Measurements from ENCODE around the gene ANKRD37.

ANKRD37 gene

GRCh38 chr4:185390941-185391340 is 5.7 kb upstream of the ANKRD37 start:
- H3K27ac ChIP-seq (ENCODE audit: low read length), result no peak overlapping the region
- no peaks in the 10 kb centered on the region for H3K9me3 ChIP-seq (replicated peaks; ENCODE audit: insufficient read depth, low read length)
- no peaks in the 10 kb centered on the region for H3K9me2 ChIP-seq (replicated peaks; ENCODE audit: insufficient read depth, low read length)
- H4K20me1 ChIP-seq (ENCODE audit: insufficient read depth, low read length), result no peaks in the 10 kb centered on the region
- no peaks in the 10 kb centered on the region for H3K36me3 ChIP-seq (replicated peaks; ENCODE audit: insufficient read depth, low read length)
- no peak overlapping the region for H3K9ac ChIP-seq (ENCODE audit: low read length)
- H3K27me3 ChIP-seq (replicated peaks; ENCODE audit: insufficient read depth, low read length), result no peaks in the 10 kb centered on the region
- no peak for DNase-seq
- H2AFZ ChIP-seq (ENCODE audit: low read length), result no peak overlapping the region
- no peak overlapping the region for H3K4me3 ChIP-seq (ENCODE audit: low read length)
- H3K4me1 ChIP-seq (ENCODE audit: low read length), result peaks cover 9% of the 10 kb centered on the region
- TF ChIP-seq CTCF (IDR thresholded peaks at IDR 0.05; ENCODE audit: low read length) (no peak), EZH2 (optimal IDR thresholded peaks at IDR 0.05; ENCODE audit: low read depth, low read length) (no peak), EZH2phosphoT487 (IDR thresholded peaks at IDR 0.05; ENCODE audit: low read length) (no peak)
- H3K79me2 ChIP-seq (ENCODE audit: low read length), result no peaks in the 10 kb centered on the region
- peaks cover 8% of the 10 kb centered on the region for H3F3A ChIP-seq (ENCODE audit: insufficient read depth, low read length)
- no peak overlapping the region for H3K4me2 ChIP-seq (ENCODE audit: low read depth, low read length)

- Histone ChIP-seq H3K9ac (ENCODE audit: low read length) (no peak overlapping the region), H3K4me3 (ENCODE audit: low read length) (no peak overlapping the region), H3K9me3 (replicated peaks; ENCODE audit: insufficient read depth, low read length) (no peaks in the 10 kb centered on the region), H3K27ac (ENCODE audit: low read length) (no peak overlapping the region), H3K27me3 (replicated peaks; ENCODE audit: insufficient read depth, low read length) (no peaks in the 10 kb centered on the region), H3K4me1 (ENCODE audit: low read length) (peaks cover 9% of the 10 kb centered on the region), H3K36me3 (replicated peaks; ENCODE audit: insufficient read depth, low read length) (no peaks in the 10 kb centered on the region), H3K4me2 (ENCODE audit: low read depth, low read length) (no peak overlapping the region), H3K9me2 (replicated peaks; ENCODE audit: insufficient read depth, low read length) (no peaks in the 10 kb centered on the region), H4K20me1 (ENCODE audit: insufficient read depth, low read length) (no peaks in the 10 kb centered on the region), H3F3A (ENCODE audit: insufficient read depth, low read length) (peaks cover 9% of the 10 kb centered on the region), H2AFZ (ENCODE audit: low read length) (no peak overlapping the region), H3K79me2 (ENCODE audit: low read length) (peaks cover 5% of the 10 kb centered on the region)
- DNase-seq, result no peak
- TF ChIP-seq EZH2phosphoT487 (IDR thresholded peaks at IDR 0.05; ENCODE audit: low read length), result no peak
- TF ChIP-seq CTCF (IDR thresholded peaks at IDR 0.05; ENCODE audit: low read length), result no peak
- no peak for TF ChIP-seq EZH2 (optimal IDR thresholded peaks at IDR 0.05; ENCODE audit: low read depth, low read length)
Observed at GRCh38 chr4:185392156-185392555, 4.5 kb upstream of the ANKRD37 start.

- Histone ChIP-seq H3K9ac (ENCODE audit: low read length) (peak overlapping the region; percentile 95; the same call in 1 of the 2 replicates), H3F3A (ENCODE audit: insufficient read depth, low read length) (peaks cover 33% of the 10 kb centered on the region), H2AFZ (ENCODE audit: low read length) (no peak overlapping the region), H3K4me3 (ENCODE audit: low read length) (peak overlapping the region; percentile 74; the same call in 1 of the 2 replicates), H3K36me3 (replicated peaks; ENCODE audit: insufficient read depth, low read length) (no peaks in the 10 kb centered on the region; the same call in 1 of the 2 replicates), H3K9me2 (replicated peaks; ENCODE audit: insufficient read depth, low read length) (no peaks in the 10 kb centered on the region), H3K4me1 (ENCODE audit: low read length) (peaks cover 25% of the 10 kb centered on the region), H3K9me3 (replicated peaks; ENCODE audit: insufficient read depth, low read length) (no peaks in the 10 kb centered on the region), H3K27ac (ENCODE audit: low read length) (peak overlapping the region; percentile 98), H4K20me1 (ENCODE audit: insufficient read depth, low read length) (no peaks in the 10 kb centered on the region), H3K4me2 (ENCODE audit: low read depth, low read length) (peak overlapping the region; percentile 66), H3K79me2 (ENCODE audit: low read length) (peaks cover 20% of the 10 kb centered on the region), H3K27me3 (replicated peaks; ENCODE audit: insufficient read depth, low read length) (no peaks in the 10 kb centered on the region)
- TF ChIP-seq EZH2 (optimal IDR thresholded peaks at IDR 0.05; ENCODE audit: low read depth, low read length) (no peak), EZH2phosphoT487 (IDR thresholded peaks at IDR 0.05; ENCODE audit: low read length) (no peak), CTCF (IDR thresholded peaks at IDR 0.05; ENCODE audit: low read length) (no peak)
- DNase-seq, result no peak
Observed at GRCh38 chr4:185394568-185395237, 1.9 kb upstream of the ANKRD37 start.

All from MM.1S (cell line).